ENCODE results near the gene C3orf49. TPM values are rescaled to one million over a fixed set of nuclear protein-coding genes. Genes with fewer than 3 reads are reported as not detected.

C3orf49 gene
- total RNA-seq, 1 donor from 2014 or later = not detected

GRCh38 chr3:63874769-63875168 is 55.7 kb downstream of the C3orf49 start:
- intact Hi-C loops (cut with DNase I) = no loop called here
- no peak for DNase-seq (ENCODE audit: low spot score)
- ATAC-seq = no peak

- no peak for DNase-seq (ENCODE audit: low spot score)
- intact Hi-C loops (cut with DNase I) = no loop called here
- ATAC-seq = no peak
Measured at GRCh38 chr3:63875510-63875909, 56.4 kb downstream of the C3orf49 start.

GRCh38 chr3:63876260-63876659 is 57.2 kb downstream of the C3orf49 start:
- no peak for DNase-seq (ENCODE audit: low spot score)
- intact Hi-C loops (cut with DNase I) = no loop called here
- no peak for ATAC-seq

- ATAC-seq (no peak), DNase-seq (ENCODE audit: low spot score) (no peak)
- intact Hi-C loops (cut with DNase I) = no loop called here
Measured at GRCh38 chr3:63877737-63878393, 58.8 kb downstream of the C3orf49 start.

GRCh38 chr3:63878394-63879060 is 59.4 kb downstream of the C3orf49 start:
- intact Hi-C loops (cut with DNase I) = no loop called here
- no peak for ATAC-seq
- no peak for DNase-seq (ENCODE audit: low spot score)

- intact Hi-C loops (cut with DNase I) = no loop called here
- no peak for DNase-seq (ENCODE audit: low spot score)
- ATAC-seq = no peak
Measured at GRCh38 chr3:63880653-63881052, 61.6 kb downstream of the C3orf49 start.

- DNase-seq (ENCODE audit: low spot score) (no peak), ATAC-seq (no peak)
- intact Hi-C loops (cut with DNase I) = no loop called here
Measured at GRCh38 chr3:63886858-63887257, 67.8 kb downstream of the C3orf49 start.

- intact Hi-C loops (cut with DNase I) = no loop called here
- no peak for DNase-seq (ENCODE audit: low spot score)
Measured at GRCh38 chr3:63891518-63891917, 72.4 kb downstream of the C3orf49 start.

GRCh38 chr3:63892773-63893352 is 73.8 kb downstream of the C3orf49 start:
- ATAC-seq (no peak), DNase-seq (ENCODE audit: low spot score) (no peak)
- intact Hi-C loops (cut with DNase I) = no loop called here

More at GRCh38 chr3:63891518-63891917, 72.4 kb downstream of the C3orf49 start:
- no peak for ATAC-seq

GRCh38 chr3:63895422-63896189 is 76.5 kb downstream of the C3orf49 start:
- ATAC-seq (no peak), DNase-seq (ENCODE audit: low spot score) (no peak)
- intact Hi-C loops (cut with DNase I) = no loop called here

GRCh38 chr3:63896332-63897030 is 77.4 kb downstream of the C3orf49 start:
- intact Hi-C loops (cut with DNase I) = no loop called here
- DNase-seq (ENCODE audit: low spot score) (no peak), ATAC-seq (no peak)

Other genes with a start within 250 kb of the C3orf49 start
- not detected for gene SNTN, start 166.6 kb upstream of the C3orf49 start, total RNA-seq
- 58.0 TPM for gene THOC7, start 44.5 kb downstream of the C3orf49 start, total RNA-seq
- 52.0 TPM for gene ATXN7, start 44.6 kb downstream of the C3orf49 start, total RNA-seq
- gene SCAANT1, start 93.1 kb downstream of the C3orf49 start, total RNA-seq = not detected
- 49.2 TPM for gene PSMD6, start 204.2 kb downstream of the C3orf49 start, total RNA-seq